ENCODE measurements around the gene ADAMTS7.

The ADAMTS7 gene

GRCh38 chr15:78838489-78838888 lies 27.2 kb upstream of the ADAMTS7 start:
- DNase-seq (ENCODE audit: extremely low read depth, low read depth): peak; percentile 27
- no peak for TF ChIP-seq CTCF (IDR thresholded peaks at IDR 0.05; ENCODE audit: low read depth, low read length)

GRCh38 chr15:78837543-78837942 lies 26.3 kb upstream of the ADAMTS7 start:
- DNase-seq (ENCODE audit: extremely low read depth, low read depth): no peak
- no peak for TF ChIP-seq CTCF (IDR thresholded peaks at IDR 0.05; ENCODE audit: low read depth, low read length)

- no peak for TF ChIP-seq CTCF (IDR thresholded peaks at IDR 0.05; ENCODE audit: low read depth, low read length)
- DNase-seq (ENCODE audit: extremely low read depth, low read depth): no peak
Measured at GRCh38 chr15:78837131-78837530, 25.9 kb upstream of the ADAMTS7 start.

- no peak for DNase-seq (ENCODE audit: extremely low read depth, low read depth)
- TF ChIP-seq CTCF (IDR thresholded peaks at IDR 0.05; ENCODE audit: low read depth, low read length): no peak
Measured at GRCh38 chr15:78836333-78836732, 25.1 kb upstream of the ADAMTS7 start.

- no peak for DNase-seq (ENCODE audit: extremely low read depth, low read depth)
- no peak for TF ChIP-seq CTCF (IDR thresholded peaks at IDR 0.05; ENCODE audit: low read depth, low read length)
Measured at GRCh38 chr15:78831229-78832207, 20.3 kb upstream of the ADAMTS7 start.

- DNase-seq (ENCODE audit: extremely low read depth, low read depth): no peak
- no peak for TF ChIP-seq CTCF (IDR thresholded peaks at IDR 0.05; ENCODE audit: low read depth, low read length)
Measured at GRCh38 chr15:78830514-78831228, 19.4 kb upstream of the ADAMTS7 start.

- no peak for DNase-seq (ENCODE audit: extremely low read depth, low read depth)
- no peak for TF ChIP-seq CTCF (IDR thresholded peaks at IDR 0.05; ENCODE audit: low read depth, low read length)
Measured at GRCh38 chr15:78828920-78829319, 17.7 kb upstream of the ADAMTS7 start.

Data from AG09319 (cell line).